HUES6 (cell line): ENCODE measurements around the gene SLC13A3.

Experiments used
- H3K27ac ChIP-seq: 2 replicates; pipeline ENCODE4 v1.7.0; 2013; ENCODE audit warnings: low read depth, mild to moderate bottlenecking, low read length, inconsistent platforms
- H3K27me3 ChIP-seq: 2 replicates; pipeline ENCODE4 v1.6.1; 2013; ENCODE audit warnings: low read length; ENCODE audit not compliant: control insufficient read depth, insufficient read depth
- H3K36me3 ChIP-seq: 2 replicates; pipeline ENCODE4 v1.6.1; 2013; ENCODE audit warnings: low read length; ENCODE audit not compliant: control insufficient read depth, insufficient read depth
- H3K4me1 ChIP-seq: 2 replicates; pipeline ENCODE4 v1.6.1; 2013; ENCODE audit warnings: low read length; ENCODE audit not compliant: control insufficient read depth, insufficient read depth
- H3K4me3 ChIP-seq: 2 replicates; pipeline ENCODE4 v1.5.1; 2013; ENCODE audit warnings: low read depth, low read length
- H3K9ac ChIP-seq: one replicate; pipeline ENCODE4 v1.6.1; 2013; ENCODE audit warnings: mild to moderate bottlenecking, low read length
- H3K9me3 ChIP-seq: 2 replicates; pipeline ENCODE4 v1.6.1; 2013; ENCODE audit warnings: low read depth, low read length; ENCODE audit not compliant: control insufficient read depth, insufficient read depth

Gene SLC13A3

DNA sequence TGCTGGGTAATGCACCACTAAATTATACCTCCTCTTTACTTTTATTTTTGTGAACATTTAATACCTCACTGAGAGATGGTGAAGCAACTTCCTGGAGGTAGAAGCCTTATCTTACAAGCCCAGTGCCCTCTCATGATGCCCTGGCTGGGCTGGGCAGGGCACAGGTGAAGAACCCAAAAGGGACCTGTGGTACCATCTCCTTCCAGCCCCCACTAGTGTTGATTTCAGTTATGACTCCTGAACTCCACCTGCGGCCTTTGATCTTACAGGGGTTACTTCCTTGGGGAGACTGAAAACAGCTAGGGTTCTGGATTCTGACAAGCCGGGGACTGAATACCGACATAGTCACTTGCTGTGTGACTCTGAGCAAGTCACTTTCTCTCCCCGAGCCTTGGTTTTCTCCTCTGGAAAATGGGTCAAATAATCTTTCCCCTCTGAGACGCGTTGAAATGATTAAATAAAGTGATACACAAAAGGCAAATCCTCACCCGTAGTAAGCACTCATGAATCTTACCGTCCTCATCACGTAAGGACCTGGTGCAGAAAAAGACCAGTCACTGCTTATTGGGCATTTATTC lies 1.2 kb downstream of the SLC13A3 start:
- H3K4me3 ChIP-seq, result no peak overlapping the region
- peaks cover 3% of the 10 kb centered on the region; the same call in 1 of the 2 replicates for H3K4me1 ChIP-seq
- H3K27me3 ChIP-seq, result peaks cover 56% of the 10 kb centered on the region
- H3K9ac ChIP-seq, result no peak overlapping the region
- no peaks in the 10 kb centered on the region for H3K9me3 ChIP-seq
- H3K27ac ChIP-seq, result no peak overlapping the region
- H3K36me3 ChIP-seq, result no peaks in the 10 kb centered on the region

DNA sequence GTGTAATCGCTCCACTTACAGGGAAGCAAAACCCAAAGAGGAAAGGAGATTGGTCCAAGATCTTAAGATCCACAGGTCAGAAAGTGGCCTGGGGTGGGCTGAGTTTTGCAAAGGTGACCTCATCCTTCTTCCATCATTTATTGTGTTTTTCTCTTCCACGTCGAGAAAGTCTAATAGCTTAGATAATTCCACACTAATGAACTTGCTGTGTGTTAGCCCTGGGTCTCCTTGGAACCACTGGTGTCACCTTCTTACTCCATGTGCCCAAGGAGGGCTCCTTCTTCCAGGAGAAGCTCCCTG lies 1.7 kb downstream of the SLC13A3 start:
- no peak overlapping the region for H3K9ac ChIP-seq
- no peak overlapping the region for H3K4me3 ChIP-seq
- H3K36me3 ChIP-seq, result no peaks in the 10 kb centered on the region
- H3K27me3 ChIP-seq, result peaks cover 56% of the 10 kb centered on the region
- no peaks in the 10 kb centered on the region for H3K9me3 ChIP-seq
- H3K4me1 ChIP-seq, result peaks cover 3% of the 10 kb centered on the region; the same call in 1 of the 2 replicates
- H3K27ac ChIP-seq, result no peak overlapping the region

DNA sequence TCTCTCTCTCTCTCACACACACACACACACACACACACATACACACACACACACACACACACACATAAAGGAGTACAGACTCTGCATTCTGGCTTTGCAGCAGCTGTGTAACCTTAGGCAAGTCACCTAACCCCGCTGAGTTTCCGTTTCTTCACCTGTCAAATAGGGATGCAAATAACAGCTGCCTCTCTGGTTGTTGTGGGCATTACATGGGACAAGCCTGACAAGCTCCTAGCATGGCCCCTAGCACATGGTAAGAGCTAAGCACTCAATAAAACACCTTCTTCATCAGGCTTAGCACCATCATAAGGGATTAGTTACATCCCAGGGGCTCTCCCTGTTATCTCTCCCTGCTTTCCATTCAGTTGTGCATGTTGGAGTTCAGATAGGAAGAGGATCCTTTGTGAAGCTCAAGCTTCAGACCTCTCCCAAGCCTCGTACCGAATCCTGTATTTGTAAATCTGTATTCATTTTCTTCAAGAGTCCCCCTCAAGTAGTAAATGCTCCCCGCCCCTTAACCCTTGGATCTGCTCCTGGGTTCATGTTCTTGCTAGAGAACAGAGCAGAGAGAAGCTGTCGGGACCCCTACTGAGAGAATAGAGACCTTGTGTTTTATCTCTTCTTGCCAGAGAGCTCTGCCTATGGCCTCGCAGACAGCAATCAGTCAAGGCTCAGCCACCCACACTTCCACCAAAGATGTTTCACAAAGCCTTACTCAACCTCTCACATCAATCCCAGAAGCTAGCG lies 2.2 kb downstream of the SLC13A3 start:
- Histone ChIP-seq H3K4me1 (peaks cover 3% of the 10 kb centered on the region; the same call in 1 of the 2 replicates), H3K27ac (no peak overlapping the region), H3K36me3 (no peaks in the 10 kb centered on the region), H3K4me3 (no peak overlapping the region), H3K9me3 (no peaks in the 10 kb centered on the region), H3K27me3 (peaks cover 56% of the 10 kb centered on the region), H3K9ac (no peak overlapping the region)

DNA sequence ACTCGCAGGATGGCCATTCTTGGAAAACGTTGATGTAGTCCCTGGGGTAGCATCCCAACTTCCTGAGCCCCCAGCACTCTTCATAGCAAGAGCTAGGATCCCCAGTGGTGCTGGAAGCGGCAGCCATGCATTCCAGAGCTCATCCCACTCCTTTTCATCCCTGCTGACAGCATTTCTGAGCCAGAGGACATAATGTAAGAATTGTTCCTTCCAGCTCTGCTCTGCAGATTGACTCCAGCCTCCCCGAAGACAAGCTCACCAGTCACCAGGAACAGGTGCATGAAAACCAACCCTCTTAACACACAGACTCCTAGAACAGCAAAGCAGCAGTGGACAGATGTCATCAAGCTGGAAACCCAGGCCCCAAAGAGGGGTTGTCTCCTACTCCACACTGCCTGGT lies 3.8 kb downstream of the SLC13A3 start:
- Histone ChIP-seq H3K4me3 (no peak overlapping the region), H3K9me3 (no peaks in the 10 kb centered on the region), H3K36me3 (no peaks in the 10 kb centered on the region), H3K4me1 (peaks cover 3% of the 10 kb centered on the region; the same call in 1 of the 2 replicates), H3K27ac (no peak overlapping the region), H3K9ac (no peak overlapping the region), H3K27me3 (peaks cover 53% of the 10 kb centered on the region)

DNA sequence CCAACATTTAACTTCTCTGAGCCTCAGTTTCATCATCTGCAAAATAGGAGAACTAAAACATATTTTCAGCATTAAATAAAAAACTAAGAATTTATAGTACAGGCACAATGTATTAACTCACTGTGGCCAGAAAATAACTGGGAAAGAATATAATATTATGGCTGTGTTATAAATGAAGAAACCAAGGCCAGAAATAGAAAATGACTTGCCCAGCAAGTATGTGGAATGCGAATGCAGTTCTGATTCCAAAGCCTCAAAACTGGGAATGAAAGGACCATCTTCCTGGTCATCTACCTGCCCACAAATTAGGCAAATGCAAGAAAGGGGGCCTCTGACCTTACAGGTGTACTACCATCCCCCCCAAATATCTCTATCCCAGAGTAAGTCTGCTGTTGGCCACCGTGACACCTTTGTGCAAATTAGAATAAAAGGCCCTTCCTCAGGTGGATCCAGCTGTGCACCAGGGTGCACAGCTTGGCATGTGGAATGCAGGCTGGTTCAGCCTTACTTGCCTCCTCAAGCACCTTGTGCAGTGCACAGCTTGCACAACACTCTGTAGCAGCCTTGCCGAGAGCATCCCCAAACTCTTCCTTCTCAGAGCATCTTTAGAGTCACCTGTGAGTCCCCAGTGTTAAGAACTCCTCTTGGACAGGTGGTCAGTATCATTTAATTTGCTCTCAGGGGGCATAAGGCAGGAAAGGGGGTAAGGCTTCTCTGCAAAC lies 4.4 kb downstream of the SLC13A3 start:
- H3K9ac ChIP-seq, result no peak overlapping the region
- H3K27ac ChIP-seq, result no peak overlapping the region
- H3K36me3 ChIP-seq, result no peaks in the 10 kb centered on the region
- peaks cover 3% of the 10 kb centered on the region; the same call in 1 of the 2 replicates for H3K4me1 ChIP-seq
- no peak overlapping the region for H3K4me3 ChIP-seq
- peaks cover 48% of the 10 kb centered on the region for H3K27me3 ChIP-seq
- H3K9me3 ChIP-seq, result no peaks in the 10 kb centered on the region

DNA sequence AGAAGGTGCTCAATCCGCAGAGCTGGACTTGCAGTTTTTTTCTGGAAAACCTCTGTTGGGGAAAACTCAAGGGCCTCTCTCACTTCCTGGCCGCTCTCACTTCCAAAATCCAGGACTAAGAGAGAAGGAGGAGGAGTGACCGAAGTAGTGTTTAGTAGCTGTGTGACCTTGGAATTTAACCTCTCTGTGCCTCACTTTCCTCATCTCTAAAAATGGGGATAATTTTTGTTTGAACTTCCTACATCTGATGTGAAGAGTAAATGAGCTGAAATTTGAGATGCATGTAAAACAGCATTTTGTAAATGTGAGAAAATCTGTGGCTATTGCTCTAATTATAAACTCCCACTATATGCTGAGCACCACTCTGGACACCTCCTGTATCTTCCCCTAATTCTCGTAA lies 5.1 kb downstream of the SLC13A3 start:
- Histone ChIP-seq H3K4me3 (no peak overlapping the region), H3K36me3 (no peaks in the 10 kb centered on the region), H3K9me3 (no peaks in the 10 kb centered on the region), H3K9ac (no peak overlapping the region), H3K27ac (no peak overlapping the region), H3K27me3 (peaks cover 41% of the 10 kb centered on the region), H3K4me1 (peaks cover 3% of the 10 kb centered on the region; the same call in 1 of the 2 replicates)

DNA sequence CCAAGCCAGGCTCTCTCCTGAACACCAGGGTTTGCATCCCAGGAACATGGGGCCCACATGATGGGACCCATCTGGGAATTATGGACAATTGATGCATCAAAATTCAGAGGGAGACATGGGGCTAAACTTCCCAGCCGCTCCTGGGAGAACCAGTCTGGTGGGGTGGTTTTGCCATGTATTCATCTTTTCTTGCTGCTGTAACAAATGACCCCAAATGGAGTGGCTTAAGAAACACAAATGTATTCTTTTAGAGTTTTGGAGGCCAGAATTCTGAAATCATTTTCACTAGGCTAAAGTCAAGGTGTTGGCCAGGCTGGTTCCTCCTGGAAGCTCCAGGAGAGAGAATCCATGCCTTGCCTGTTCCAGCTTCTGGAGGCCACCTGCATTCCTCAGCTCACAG lies 6.5 kb downstream of the SLC13A3 start:
- Histone ChIP-seq H3K36me3 (no peaks in the 10 kb centered on the region), H3K4me3 (no peak overlapping the region), H3K9me3 (no peaks in the 10 kb centered on the region), H3K27me3 (peaks cover 28% of the 10 kb centered on the region), H3K9ac (no peak overlapping the region), H3K4me1 (no peaks in the 10 kb centered on the region; the same call in none of the 2 replicates), H3K27ac (no peak overlapping the region)

DNA sequence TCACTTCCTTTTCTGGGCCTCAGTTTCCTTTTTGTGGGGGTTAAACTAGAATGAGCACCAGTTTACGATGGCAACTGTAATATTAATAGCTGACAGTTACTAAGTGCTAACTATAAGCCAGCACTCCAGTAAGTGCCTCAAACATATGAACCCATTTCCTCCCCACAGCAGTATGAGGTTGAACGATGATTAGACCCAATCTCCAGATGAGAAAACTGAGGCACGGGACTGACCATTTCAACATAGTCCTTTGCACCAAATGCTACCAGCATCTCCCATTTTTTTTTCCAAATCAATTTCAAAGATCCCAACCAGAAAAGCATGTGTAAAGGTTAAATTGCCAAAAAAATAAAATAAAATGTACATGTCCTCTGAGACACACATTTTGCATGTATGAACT lies 7.1 kb downstream of the SLC13A3 start:
- H3K9ac ChIP-seq, result no peak overlapping the region
- H3K27me3 ChIP-seq, result peaks cover 22% of the 10 kb centered on the region
- H3K9me3 ChIP-seq, result no peaks in the 10 kb centered on the region
- no peaks in the 10 kb centered on the region for H3K36me3 ChIP-seq
- no peak overlapping the region for H3K4me3 ChIP-seq
- H3K4me1 ChIP-seq, result no peaks in the 10 kb centered on the region; the same call in none of the 2 replicates
- H3K27ac ChIP-seq, result no peak overlapping the region

DNA sequence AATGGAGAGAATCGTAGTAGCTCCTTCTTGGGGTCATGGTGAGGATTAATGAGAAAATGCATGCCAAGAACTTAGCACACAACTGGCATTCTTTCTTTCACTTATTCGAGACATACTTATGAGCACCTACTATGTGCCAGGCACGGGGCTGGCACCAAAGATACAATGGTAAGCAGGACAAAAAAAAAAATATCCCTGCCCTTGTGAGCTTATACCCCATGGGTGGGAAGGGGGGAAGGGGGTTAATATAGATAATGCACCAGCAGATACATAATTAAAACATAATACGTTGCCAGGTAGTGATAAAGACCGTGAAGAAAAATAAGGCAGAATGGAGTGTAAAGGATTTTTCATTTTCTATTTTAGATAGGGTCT lies 8.3 kb downstream of the SLC13A3 start:
- H3K27ac ChIP-seq, result no peak overlapping the region
- H3K4me1 ChIP-seq, result peaks cover 5% of the 10 kb centered on the region
- H3K9ac ChIP-seq, result no peak overlapping the region
- no peak overlapping the region for H3K4me3 ChIP-seq
- H3K9me3 ChIP-seq, result no peaks in the 10 kb centered on the region
- H3K27me3 ChIP-seq, result peaks cover 12% of the 10 kb centered on the region; the same call in 1 of the 2 replicates
- no peaks in the 10 kb centered on the region for H3K36me3 ChIP-seq

DNA sequence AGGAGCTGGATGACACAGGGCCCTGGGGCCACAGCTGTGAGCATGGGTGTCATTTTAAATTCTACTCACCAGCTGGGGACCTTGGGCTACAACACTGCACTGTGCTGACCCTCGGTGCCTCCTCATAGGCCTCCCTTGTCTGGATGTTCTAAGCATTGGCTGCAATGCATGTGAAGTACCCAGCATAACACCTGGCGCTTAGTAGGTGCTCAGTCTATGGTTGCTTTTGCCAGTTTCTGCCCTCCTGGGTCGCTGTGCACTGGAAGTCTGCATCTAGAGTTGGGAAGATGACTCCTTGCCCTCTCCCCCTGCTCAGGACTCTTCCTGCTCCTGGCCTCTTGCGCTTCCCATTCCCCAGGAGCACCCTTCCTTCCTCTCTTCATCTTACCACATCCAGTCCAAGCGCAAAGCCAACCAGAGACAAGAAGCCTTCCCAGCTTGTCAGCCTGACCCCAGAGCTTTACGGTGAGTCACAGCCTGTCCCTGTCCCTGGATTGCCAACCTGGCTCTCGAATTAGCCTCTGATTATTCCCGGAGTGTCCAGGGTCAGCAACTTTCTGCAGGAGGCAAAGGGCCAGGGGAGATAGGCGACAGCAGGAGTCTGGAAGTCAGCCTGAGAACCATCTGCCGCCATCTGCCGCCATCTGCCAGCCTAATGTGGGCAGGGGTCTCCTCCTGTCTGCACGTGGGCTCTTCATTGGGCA lies 8.8 kb downstream of the SLC13A3 start:
- no peak overlapping the region for H3K27ac ChIP-seq
- no peaks in the 10 kb centered on the region for H3K9me3 ChIP-seq
- H3K27me3 ChIP-seq, result peaks cover 7% of the 10 kb centered on the region; the same call in 1 of the 2 replicates
- H3K4me1 ChIP-seq, result peaks cover 7% of the 10 kb centered on the region
- no peak overlapping the region for H3K9ac ChIP-seq
- no peaks in the 10 kb centered on the region for H3K36me3 ChIP-seq
- no peak overlapping the region for H3K4me3 ChIP-seq
